Embryonic facial prominence (tissue), 1 donor: ENCODE data around the gene SLC25A46.
A peak's percentile ranks its signal among the peaks of the same experiment; 100 is the strongest.
"Not testable (repeated sequence)": the region's sequence is repeated elsewhere in the genome, so short reads cannot be mapped to it uniquely, and the experiment has no call there.

Source experiments
- DNase-seq: peaks from one replicate; pipeline ENCODE4 v3.0.0-alpha.2; 2016; ENCODE audit errors: extremely low spot score

SLC25A46 gene

GRCh38 chr5:110738812-110739651 is at the start of gene SLC25A46:
SLC25A46 (plus strand) TSS chr5:110739007; CDS start chr5:110739120, 113 bp downstream.
- peak; percentile 89 for DNase-seq

- DNase-seq: not testable (repeated sequence)
Observed at GRCh38 chr5:110690587-110690986, 48.2 kb upstream of the SLC25A46 start.

- DNase-seq: not testable (repeated sequence)
Observed at GRCh38 chr5:110692669-110693068, 46.1 kb upstream of the SLC25A46 start.

GRCh38 chr5:110702300-110702699 is 36.5 kb upstream of the SLC25A46 start:
- DNase-seq: no peak

- no peak for DNase-seq
Observed at GRCh38 chr5:110702704-110703103, 36.1 kb upstream of the SLC25A46 start.

- no peak for DNase-seq
Observed at GRCh38 chr5:110703481-110703880, 35.3 kb upstream of the SLC25A46 start.

GRCh38 chr5:110705349-110705748 is 33.5 kb upstream of the SLC25A46 start:
- DNase-seq: no peak

- DNase-seq: no peak
Observed at GRCh38 chr5:110707260-110707844, 31.5 kb upstream of the SLC25A46 start.

- no peak for DNase-seq
Observed at GRCh38 chr5:110716247-110717245, 22.3 kb upstream of the SLC25A46 start.

- DNase-seq: no peak
Observed at GRCh38 chr5:110718311-110718710, 20.5 kb upstream of the SLC25A46 start.

- peak; percentile 32 for DNase-seq
Observed at GRCh38 chr5:110726249-110727024, 12.4 kb upstream of the SLC25A46 start, which contains the start of gene TMEM232. TMEM232 (minus strand) TSS chr5:110726671; CDS start chr5:110667352, 59,319 bp downstream.

- DNase-seq: no peak
Observed at GRCh38 chr5:110727025-110727314, 11.8 kb upstream of the SLC25A46 start.

- not testable (repeated sequence) for DNase-seq
Observed at GRCh38 chr5:110731499-110731898, 7.3 kb upstream of the SLC25A46 start.

- DNase-seq: no peak
Observed at GRCh38 chr5:110734101-110734500, 4.7 kb upstream of the SLC25A46 start.

- DNase-seq: no peak
Observed at GRCh38 chr5:110735556-110735955, 3.3 kb upstream of the SLC25A46 start.

GRCh38 chr5:110736753-110737152 is 2.1 kb upstream of the SLC25A46 start:
- DNase-seq: no peak

- DNase-seq: no peak
Observed at GRCh38 chr5:110738503-110738811, 350 bp upstream of the SLC25A46 start.

GRCh38 chr5:110751902-110752762 is 13.3 kb downstream of the SLC25A46 start:
- no peak for DNase-seq

- DNase-seq: no peak
Observed at GRCh38 chr5:110752953-110753352, 14.1 kb downstream of the SLC25A46 start.

GRCh38 chr5:110753600-110753999 is 14.8 kb downstream of the SLC25A46 start:
- DNase-seq: no peak
